GM19099 (cell line): ENCODE measurements around the gene KIF9.

ENCODE experiments used
- POLR2A ChIP-seq: IDR thresholded peaks from 3 replicates; pipeline ENCODE4 v1.6.1; 2011; ENCODE audit warnings: low read depth; ENCODE audit not compliant: insufficient read length; ENCODE audit errors: extremely low read depth

Gene KIF9

DNA sequence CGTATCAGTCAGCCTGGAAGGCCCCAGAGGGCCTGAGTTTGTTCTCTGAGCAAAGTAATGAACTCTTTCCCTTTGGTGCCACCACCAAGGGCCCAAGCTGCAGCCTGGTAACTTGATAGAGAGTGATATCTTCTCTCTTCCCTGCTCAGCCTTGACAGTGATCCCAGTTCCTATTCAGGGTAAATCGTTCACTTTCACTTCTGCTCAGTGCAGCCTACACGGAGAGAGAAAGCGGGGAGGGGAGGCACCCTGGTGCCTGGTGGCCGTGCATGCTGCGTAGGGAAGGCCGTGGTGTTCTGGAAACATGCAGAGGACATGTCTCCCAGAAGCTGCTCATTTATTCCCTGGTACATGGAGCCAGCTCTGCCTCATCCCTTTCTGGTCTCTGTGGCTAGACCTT, 54.9 kb downstream of the KIF9 start:
- TF ChIP-seq POLR2A = no peak

DNA sequence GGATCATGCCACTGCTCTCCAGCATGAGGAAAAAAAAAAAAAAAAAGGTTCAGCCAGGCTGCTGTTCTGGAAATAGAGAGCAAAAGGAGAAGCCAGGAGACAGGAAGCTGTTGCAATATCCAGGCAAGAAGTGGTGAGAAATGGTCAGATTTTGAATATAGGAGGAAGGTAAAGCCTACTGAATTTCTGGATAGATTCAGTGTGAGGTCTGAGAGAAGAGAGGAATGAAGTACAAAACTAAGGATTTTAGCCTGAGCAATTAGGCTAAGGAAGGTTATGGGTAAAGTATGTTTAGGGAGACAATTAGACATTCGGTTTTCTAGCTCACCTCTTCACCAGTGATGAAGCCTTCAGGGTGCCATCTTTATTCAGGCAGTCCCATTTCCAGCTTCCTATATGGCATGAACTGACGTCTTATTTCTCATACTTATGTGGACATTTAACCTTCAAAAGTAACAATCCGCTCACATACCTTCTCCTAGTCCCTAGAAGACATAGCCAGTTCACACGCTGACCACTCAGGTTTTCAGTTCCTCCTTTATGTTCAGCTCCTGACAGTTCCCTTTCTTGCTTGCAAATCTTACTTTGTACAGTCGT, 57.2 kb downstream of the KIF9 start:
- TF ChIP-seq POLR2A = no peak

DNA sequence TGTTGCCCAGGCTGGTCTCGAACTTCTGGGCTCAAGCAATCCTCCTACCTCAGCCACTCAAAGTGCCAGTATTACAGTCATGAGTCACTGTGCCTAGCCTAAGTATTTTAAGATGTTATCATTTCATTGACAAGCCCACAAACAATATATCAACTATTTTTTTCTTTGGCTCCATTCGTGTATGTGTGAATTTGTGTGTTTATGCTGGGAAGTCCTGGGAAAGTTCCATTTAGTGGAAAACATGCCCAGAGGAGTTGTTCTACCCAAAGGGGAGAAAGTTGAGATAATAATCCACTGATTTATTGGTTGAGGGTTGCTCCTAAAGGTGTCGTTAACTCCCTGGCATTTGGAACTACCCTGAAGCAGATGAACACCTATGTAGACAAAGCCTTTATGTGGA, 58.8 kb downstream of the KIF9 start:
- no peak for TF ChIP-seq POLR2A

DNA sequence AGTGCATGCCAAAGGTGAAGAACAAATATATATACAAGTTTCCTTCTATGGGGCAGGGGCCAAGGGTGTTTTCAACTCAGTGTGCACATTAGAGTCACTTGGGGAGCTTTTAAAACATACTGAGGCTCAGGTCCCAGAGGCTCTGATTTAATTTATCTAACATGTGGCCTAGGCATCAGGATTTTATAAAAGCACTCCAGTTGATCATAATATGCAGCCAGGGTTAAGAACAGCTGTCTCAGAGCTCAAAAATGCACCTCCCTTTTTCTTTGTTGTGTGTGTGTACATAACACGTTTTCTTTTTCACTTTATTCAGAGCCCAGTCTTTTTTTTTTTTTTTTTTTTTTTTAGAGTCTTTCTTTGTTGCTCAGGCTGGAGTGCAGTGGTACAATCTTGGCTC, 60.8 kb downstream of the KIF9 start:
- no peak for TF ChIP-seq POLR2A

DNA sequence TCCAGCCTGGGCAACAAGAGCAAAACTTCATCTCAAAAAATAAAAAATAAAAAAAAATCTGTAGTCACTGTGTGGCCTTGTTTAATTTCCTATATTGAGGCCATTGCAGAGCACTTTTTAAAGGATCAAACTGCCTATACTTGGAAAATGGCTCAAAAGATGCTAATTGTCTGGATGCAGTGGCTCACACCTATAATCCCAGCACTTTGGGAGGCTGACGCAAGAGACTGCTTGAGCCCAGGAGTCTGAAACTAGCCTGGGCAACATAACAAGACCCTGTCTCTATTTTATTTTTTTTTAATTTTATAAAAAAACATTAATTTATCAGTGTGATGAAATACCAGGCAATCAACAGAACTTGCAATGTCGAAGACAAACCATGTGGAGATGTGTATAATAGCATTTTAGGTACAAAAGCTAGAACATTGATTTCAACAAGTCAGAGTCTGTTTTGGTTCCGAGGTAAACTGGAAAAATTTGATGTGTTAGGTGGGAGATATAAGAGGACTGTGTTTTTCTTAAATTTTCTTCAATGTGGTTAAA, 71.7 kb downstream of the KIF9 start:
- no peak for TF ChIP-seq POLR2A

DNA sequence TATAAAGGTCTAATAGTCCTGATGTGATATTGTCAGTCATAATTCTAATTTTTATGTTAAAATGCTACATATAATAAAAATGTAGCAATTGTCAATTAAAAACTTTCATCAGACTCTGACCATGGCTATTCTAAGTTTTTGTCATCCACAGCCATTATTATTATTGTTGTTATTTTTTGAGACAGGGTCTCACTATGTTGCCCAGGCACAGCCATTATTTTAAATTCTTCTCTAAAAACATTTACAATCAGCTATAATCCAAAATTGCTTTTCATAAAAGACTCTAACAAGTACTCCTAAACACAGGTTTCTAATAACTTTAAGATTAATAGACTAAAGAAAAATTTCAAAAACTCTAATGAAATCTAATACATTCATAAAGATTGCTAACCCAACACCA, 77.7 kb downstream of the KIF9 start:
- no peak for TF ChIP-seq POLR2A

DNA sequence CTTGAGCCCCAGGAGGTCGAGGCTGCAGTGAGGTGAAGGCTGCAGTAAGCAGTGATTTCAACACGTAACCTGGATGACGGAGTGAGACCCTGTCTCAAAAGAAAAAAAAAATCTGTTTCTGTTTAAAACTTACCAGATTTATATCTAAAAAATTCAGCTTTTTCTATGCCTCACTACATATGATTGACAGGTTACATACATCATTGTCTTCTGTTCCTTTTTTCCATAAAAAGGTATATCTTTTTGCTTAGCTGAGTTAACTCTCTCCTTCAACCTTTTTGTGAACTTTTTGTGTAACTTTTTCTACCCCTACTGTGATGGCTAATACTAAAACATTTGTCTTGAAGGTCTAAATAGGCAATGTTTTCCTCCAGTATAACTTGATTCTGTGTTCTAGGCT, 80.1 kb downstream of the KIF9 start:
- no peak for TF ChIP-seq POLR2A

DNA sequence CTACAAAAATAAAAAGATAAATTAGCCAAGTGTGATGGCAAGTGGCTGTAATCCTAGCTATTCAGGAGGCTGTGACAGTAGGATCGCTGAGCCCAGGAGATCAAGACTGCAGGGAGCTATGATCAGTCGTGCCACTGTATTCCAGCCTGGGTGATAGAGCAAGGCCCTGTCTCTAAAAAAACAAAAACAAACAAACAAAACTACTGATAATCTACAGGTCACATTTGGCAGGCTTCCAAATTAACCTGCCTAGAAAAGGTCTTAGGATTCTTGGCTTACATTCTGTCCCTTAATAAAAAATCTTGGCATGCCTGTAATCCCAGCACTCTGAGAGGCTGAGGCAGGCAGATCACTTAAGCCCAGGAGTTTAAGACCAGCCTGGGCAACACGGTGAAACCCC, 85.3 kb downstream of the KIF9 start:
- TF ChIP-seq POLR2A = no peak

DNA sequence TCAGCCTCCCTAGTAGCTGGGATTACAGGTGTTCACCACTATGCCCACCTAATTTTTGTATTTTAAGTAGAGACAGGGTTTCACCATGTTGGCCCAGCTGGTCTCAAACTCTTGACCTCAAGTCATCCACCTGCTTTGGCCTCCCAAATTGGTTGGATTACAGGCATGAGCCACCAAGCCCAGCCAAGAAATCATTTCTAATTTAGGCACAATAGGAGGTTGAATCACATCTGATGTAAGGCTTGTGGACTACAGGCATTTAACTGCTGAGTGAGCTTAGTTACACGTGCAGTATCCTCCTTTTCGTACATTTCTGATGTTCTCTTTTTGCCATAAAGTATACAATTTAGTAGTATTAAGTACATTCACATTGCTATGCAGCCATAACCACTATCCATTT, 87.6 kb downstream of the KIF9 start:
- TF ChIP-seq POLR2A = no peak

DNA sequence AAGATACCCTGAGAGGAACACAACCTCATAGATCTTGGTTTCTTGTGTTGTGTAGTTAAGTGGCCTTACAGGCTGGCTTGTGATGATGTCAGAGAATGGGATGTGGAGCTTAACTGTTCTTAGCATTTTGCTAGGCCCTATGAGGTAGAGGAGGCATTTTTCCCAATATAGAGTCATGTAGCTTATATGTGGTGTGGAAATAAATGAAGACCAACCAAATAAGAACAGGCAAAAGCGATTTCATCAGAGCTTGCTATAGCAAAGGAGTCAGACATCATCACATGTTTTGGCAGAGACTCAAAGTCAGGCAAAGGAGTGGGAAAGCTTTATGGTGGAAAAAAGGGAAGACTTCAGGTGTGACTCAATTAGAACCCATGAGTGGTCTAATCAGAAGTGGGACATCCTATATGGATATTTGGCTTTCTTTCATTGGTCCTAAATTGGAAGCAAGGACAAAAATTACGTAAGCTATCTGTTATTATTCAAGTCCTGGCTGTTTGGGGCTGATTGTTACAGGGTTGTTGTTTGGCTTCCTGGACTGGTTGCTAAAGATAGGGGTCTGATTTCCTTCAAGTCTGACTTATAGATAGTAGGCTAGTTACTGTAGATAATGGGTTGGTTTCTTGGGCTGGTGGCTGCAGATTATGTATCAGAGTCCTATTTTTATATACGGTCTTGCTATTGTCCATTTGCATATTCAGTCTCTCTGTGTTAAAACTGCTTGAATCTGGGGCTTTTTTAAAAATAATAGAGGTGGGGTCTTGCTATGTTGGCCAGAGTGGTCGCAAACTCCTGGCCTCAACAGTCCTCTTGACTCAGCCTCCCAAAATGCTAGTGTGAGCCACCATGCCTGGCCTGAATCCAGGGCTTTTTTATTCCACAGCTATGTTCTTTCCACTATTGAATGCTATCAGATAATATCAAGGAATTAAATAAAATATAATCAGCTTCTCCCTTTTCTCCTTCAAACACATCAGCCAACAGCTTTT, 88.4 kb downstream of the KIF9 start:
- no peak for TF ChIP-seq POLR2A

DNA sequence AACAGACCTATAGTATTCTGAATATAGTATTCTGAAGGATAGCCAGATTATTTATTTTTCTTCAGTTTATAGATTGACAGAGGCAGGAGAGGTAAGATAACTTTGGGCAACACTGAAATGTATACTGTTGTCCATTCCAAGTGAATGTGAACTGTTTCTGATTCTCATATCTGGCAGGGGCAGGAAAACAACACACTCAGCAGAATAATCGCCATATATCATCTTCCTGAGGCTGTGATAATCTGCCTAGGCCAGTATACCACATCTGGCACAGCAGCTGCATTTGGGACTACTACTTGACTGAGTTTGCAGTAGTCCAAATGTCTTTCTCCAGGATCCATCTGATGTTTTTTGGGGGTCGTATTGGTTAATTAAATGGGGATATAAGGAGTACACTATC, 96.3 kb downstream of the KIF9 start:
- TF ChIP-seq POLR2A = no peak
